ENCODE data around the gene SCUBE3.

GRCh38 chr6:35295036-35295435 lies 81.3 kb downstream of the SCUBE3 start:
- no peak for TF ChIP-seq EZH2 (IDR thresholded peaks at IDR 0.05; ENCODE audit: borderline replicate concordance)
- no peak for TF ChIP-seq CTCF (IDR thresholded peaks at IDR 0.05; ENCODE audit: poor library complexity)

Measured in hepatocyte (in vitro differentiated cells).